IMR-90 (cell line): ENCODE data around the gene PLCD4. TPM values are rescaled to one million over a fixed set of nuclear protein-coding genes. Genes with fewer than 3 reads are reported as not detected.
A peak's percentile ranks its signal among the peaks of the same experiment; 100 is the strongest.

Experiments used
- ATAC-seq: fragments of 200-7000 bp; cut with Tn5 transposase; 2 replicates; pipeline ENCODE4 v1.9.1; 2020; ENCODE audit warnings: low read depth, mild to moderate bottlenecking, moderate library complexity
- BruUV-seq: library from RNA; stranded (reverse); fragments of 400-500 nt; replicated peaks from 2 replicates; lab custom pipeline; 2021; lab: Mats Ljungman, UMichigan
- CTCF ChIA-PET: fragments of 300-600 bp; formaldehyde crosslinking; extraction: SDS; loops from one replicate; lab custom pipeline; 2021; ENCODE audit warnings: antibody characterized with exemption; lab: Yijun Ruan, JAX
- POLR2A ChIA-PET: fragments of 300-600 bp; sonication (Branson Sonifier 250); formaldehyde crosslinking; loops from one replicate; lab custom pipeline; 2022; ENCODE audit warnings: antibody characterized with exemption; ENCODE audit not compliant: unreplicated experiment; lab: Charles Lee
- DNase-seq: peaks from one replicate; pipeline ENCODE4 v3.0.0; 2013
- H2AFZ ChIP-seq: replicated peaks from 2 replicates; pipeline ENCODE3; 2013; ENCODE audit warnings: low read length, mild to moderate bottlenecking; ENCODE audit not compliant: poor library complexity
- H2AK5ac ChIP-seq: 2 replicates; pipeline ENCODE4 v1.6.1; 2013; ENCODE audit warnings: low read depth, low read length, inconsistent platforms
- H2AK9ac ChIP-seq: replicated peaks from 2 replicates; pipeline ENCODE3; 2013; ENCODE audit warnings: mild to moderate bottlenecking, low read depth, low read length, moderate library complexity; ENCODE audit not compliant: poor library complexity
- H2BK120ac ChIP-seq: 2 replicates; pipeline ENCODE4 v1.6.1; 2013; ENCODE audit warnings: low read depth, low read length, inconsistent platforms
- H2BK15ac ChIP-seq: 3 replicates; pipeline ENCODE4 v1.6.1; 2013; ENCODE audit warnings: low read depth, low read length, inconsistent platforms
- H2BK20ac ChIP-seq: 2 replicates; pipeline ENCODE4 v1.6.1; 2013; ENCODE audit warnings: low read depth, mild to moderate bottlenecking, inconsistent platforms, low read length, moderate library complexity
- H2BK5ac ChIP-seq: 2 replicates; pipeline ENCODE4 v1.6.1; 2013; ENCODE audit warnings: mild to moderate bottlenecking, low read depth, low read length, inconsistent platforms; ENCODE audit not compliant: poor library complexity, severe bottlenecking
- H3K14ac ChIP-seq: replicated peaks from 2 replicates; pipeline ENCODE4 v1.6.1; 2013; ENCODE audit warnings: low read depth, low read length, inconsistent platforms
- H3K18ac ChIP-seq: 2 replicates; pipeline ENCODE4 v1.6.1; 2013; ENCODE audit warnings: low read depth, low read length, control low read depth
- H3K23ac ChIP-seq: 2 replicates; pipeline ENCODE4 v1.6.1; 2013; ENCODE audit warnings: low read depth, low read length, inconsistent platforms
- H3K27ac ChIP-seq: 2 replicates; pipeline ENCODE4 v1.5.1; 2013; ENCODE audit warnings: mild to moderate bottlenecking, control low read depth, low read length; ENCODE audit not compliant: insufficient read depth
- H3K27me3 ChIP-seq: 2 replicates; pipeline ENCODE4 v1.6.1; 2013; ENCODE audit warnings: low read length; ENCODE audit not compliant: control insufficient read depth, insufficient read depth
- H3K36me3 ChIP-seq: 2 replicates; pipeline ENCODE4 v1.6.1; 2013; ENCODE audit warnings: low read length, mixed read lengths; ENCODE audit not compliant: control insufficient read depth, insufficient read depth
- H3K4ac ChIP-seq: 2 replicates; pipeline ENCODE4 v1.6.1; 2013; ENCODE audit warnings: low read depth, low read length, inconsistent platforms
- H3K4me1 ChIP-seq: 2 replicates; pipeline ENCODE4 v1.6.1; 2013; ENCODE audit warnings: low read length, mixed read lengths; ENCODE audit not compliant: control insufficient read depth, insufficient read depth
- H3K4me2 ChIP-seq: 2 replicates; pipeline ENCODE4 v1.6.1; 2013; ENCODE audit warnings: low read depth, mild to moderate bottlenecking, control low read depth, low read length, moderate library complexity
- H3K4me3 ChIP-seq: 2 replicates; pipeline ENCODE4 v1.5.1; 2013; ENCODE audit warnings: low read depth, mild to moderate bottlenecking, control low read depth, low read length, moderate library complexity; ENCODE audit not compliant: insufficient read depth
- H3K56ac ChIP-seq: 2 replicates; pipeline ENCODE4 v1.6.1; 2013; ENCODE audit warnings: low read length, inconsistent platforms; ENCODE audit not compliant: insufficient read depth; ENCODE audit errors: extremely low read depth
- H3K79me1 ChIP-seq, 2 experiments: 2 replicates each; pipeline ENCODE4 v1.6.1; 2013; ENCODE audit warnings: low read length in 2 of 2, inconsistent platforms in 1 of 2, low read depth in 1 of 2
- H3K9ac ChIP-seq: 2 replicates; pipeline ENCODE4 v1.6.1; 2013; ENCODE audit warnings: low read depth, low read length, control low read depth
- H3K9me1 ChIP-seq: 2 replicates; pipeline ENCODE4 v1.6.1; 2013; ENCODE audit warnings: low read length, inconsistent platforms; ENCODE audit not compliant: insufficient read depth
- H3K9me3 ChIP-seq: 2 replicates; pipeline ENCODE4 v1.6.1; 2013; ENCODE audit warnings: low read length; ENCODE audit not compliant: control insufficient read depth, insufficient read depth
- H4K20me1 ChIP-seq: 2 replicates; pipeline ENCODE4 v1.6.1; 2013; ENCODE audit warnings: low read length, inconsistent platforms; ENCODE audit not compliant: insufficient read depth
- H4K5ac ChIP-seq: 2 replicates; pipeline ENCODE4 v1.6.1; 2013; ENCODE audit warnings: mild to moderate bottlenecking, low read depth, low read length, control low read depth
- H4K8ac ChIP-seq, 2 experiments: 2 replicates each; pipeline ENCODE4 v1.6.1; 2013; ENCODE audit warnings: low read depth in 2 of 2, low read length in 2 of 2, control low read depth in 1 of 2, inconsistent platforms in 1 of 2
- H4K91ac ChIP-seq: 2 replicates; pipeline ENCODE4 v1.6.1; 2013; ENCODE audit warnings: low read depth, low read length, inconsistent platforms; ENCODE audit not compliant: insufficient read depth
- ELK1 ChIP-seq: fragments of 150-350 bp; IDR thresholded peaks from 2 replicates; pipeline ENCODE4 v1.6.1; 2016; ENCODE audit warnings: low read depth, mild to moderate bottlenecking, low read length, moderate library complexity, borderline replicate concordance
- FOS ChIP-seq: fragments of 150-350 bp; IDR thresholded peaks from 2 replicates; pipeline ENCODE4 v1.6.1; 2016; ENCODE audit warnings: low read depth, low read length
- WGBS, 2 experiments: methylation state at CpG; one replicate each; pipeline versions ENCODE4 v1.1.5 to v1.1.7; 2013; ENCODE audit warnings: missing lambda C conversion rate in 2 of 2; ENCODE audit not compliant: insufficient read length in 1 of 2; ENCODE audit errors: extremely low coverage in 2 of 2; 5-methylcytosine and 5-hydroxymethylcytosine counted together
- dilution Hi-C: fragments of 300-500 bp; cut with HindIII; formaldehyde crosslinking; loops from one replicate; pipeline ENCODE4 v1.14.3; 2018; ENCODE audit warnings: low sequenced_read_pairs; ENCODE audit not compliant: unreplicated experiment
- in situ Hi-C: fragments of 300-500 bp; cut with MboI; formaldehyde crosslinking; loops from 3 replicates; pipeline ENCODE4 v1.14.3; 2019; ENCODE audit warnings: low sequenced_read_pairs, inconsistent platforms, mixed read lengths
- intact Hi-C: fragments of 100-400 bp; cut with micrococcal nuclease; formaldehyde crosslinking; loops from 2 replicates; pipeline ENCODE4 v1.10.0; 2022
- polyA plus RNA-seq, 3 experiments: library from polyadenylated mRNA; depleted of rRNA; stranded (reverse); fragments of >200 nt; gene quantifications; 2 replicates each; pipeline ENCODE4 v1.2.3, GENCODE V29; 2012; ENCODE audit warnings: low replicate concordance in 1 of 3
- total RNA-seq: library from RNA; depleted of rRNA; stranded (reverse); fragments of >200 nt; gene quantifications from 2 replicates; pipeline ENCODE4 v1.2.3, GENCODE V29; 2012

PLCD4 gene
- total and polyA plus RNA-seq, 2 of the 4 experiments (the other 2 are of a cell fraction) = 1.9 to 2.0 TPM

GRCh38 chr2:218582076-218582475 is 25.6 kb upstream of the PLCD4 start:
- WGBS, 2 experiments = no CpG with 5 or more reads among the region's 7 CpGs
- CTCF ChIA-PET = no interaction called here
- H3K4ac ChIP-seq = no peak overlapping the region

More at GRCh38 chr2:218582076-218582475, 25.6 kb upstream of the PLCD4 start:
- Histone ChIP-seq H3K27me3 (no peaks in the 10 kb centered on the region), H3K4me3 (no peak overlapping the region), H2BK15ac (no peak overlapping the region), H3K56ac (no peak overlapping the region), H2BK5ac (no peak overlapping the region), H4K91ac (no peak overlapping the region), H2AK5ac (no peak overlapping the region), H3K4me1 (peaks cover 2% of the 10 kb centered on the region; the same call in 1 of the 2 replicates), H2AFZ (no peak overlapping the region), H3K4me2 (no peak overlapping the region), H3K9me1 (peaks cover 7% of the 10 kb centered on the region), H4K5ac (no peak overlapping the region), H4K8ac (no peak overlapping the region), H2BK120ac (no peak overlapping the region), H3K18ac (no peak overlapping the region), H3K9ac (no peak overlapping the region), H3K79me1 (peaks cover 36 to 53% of the 10 kb centered on the region in 2 experiments), H4K20me1 (peaks cover 10% of the 10 kb centered on the region), H2AK9ac (no peak overlapping the region), H2BK20ac (no peak overlapping the region), H3K14ac (no peak overlapping the region), H3K36me3 (peaks cover 29% of the 10 kb centered on the region), H3K23ac (no peak overlapping the region), H3K9me3 (no peaks in the 10 kb centered on the region), H3K27ac (no peak overlapping the region)
- DNase-seq (peak; percentile 90), ATAC-seq (peak; percentile 93)
- intact Hi-C loops = no loop called here
- in situ Hi-C loops = no loop called here
- POLR2A ChIA-PET = no interaction called here
- dilution Hi-C loops = no loop called here
- TF ChIP-seq FOS (peak; percentile 77), ELK1 (no peak)
- BruUV-seq = no TSS peak
